Fibroblast of villous mesenchyme (primary cell): ENCODE measurements around the gene ALPI. TPM values are rescaled to one million over a fixed set of nuclear protein-coding genes. Genes with fewer than 3 reads are reported as not detected.

ENCODE experiments used
- DNase-seq: peaks from one replicate; pipeline ENCODE4 v3.0.0-alpha.2; 2010; ENCODE audit warnings: low read depth
- H3K4me3 ChIP-seq: 2 replicates; pipeline ENCODE4 v1.5.1; 2011; ENCODE audit warnings: low read depth, mild to moderate bottlenecking, low read length
- total RNA-seq: library from RNA; depleted of rRNA; stranded (reverse); fragments of >200 nt; gene quantifications from 2 replicates; pipeline ENCODE4 v1.2.3, GENCODE V29; 2012
- TF ChIP-seq, protein P1 (sequence below): IDR thresholded peaks from 2 replicates; pipeline ENCODE4 v1.5.1; 2012; ENCODE audit warnings: low read depth, mild to moderate bottlenecking, low read length; ENCODE audit not compliant: insufficient read depth

Gene ALPI
- total RNA-seq, 1 donor: not detected

DNA sequence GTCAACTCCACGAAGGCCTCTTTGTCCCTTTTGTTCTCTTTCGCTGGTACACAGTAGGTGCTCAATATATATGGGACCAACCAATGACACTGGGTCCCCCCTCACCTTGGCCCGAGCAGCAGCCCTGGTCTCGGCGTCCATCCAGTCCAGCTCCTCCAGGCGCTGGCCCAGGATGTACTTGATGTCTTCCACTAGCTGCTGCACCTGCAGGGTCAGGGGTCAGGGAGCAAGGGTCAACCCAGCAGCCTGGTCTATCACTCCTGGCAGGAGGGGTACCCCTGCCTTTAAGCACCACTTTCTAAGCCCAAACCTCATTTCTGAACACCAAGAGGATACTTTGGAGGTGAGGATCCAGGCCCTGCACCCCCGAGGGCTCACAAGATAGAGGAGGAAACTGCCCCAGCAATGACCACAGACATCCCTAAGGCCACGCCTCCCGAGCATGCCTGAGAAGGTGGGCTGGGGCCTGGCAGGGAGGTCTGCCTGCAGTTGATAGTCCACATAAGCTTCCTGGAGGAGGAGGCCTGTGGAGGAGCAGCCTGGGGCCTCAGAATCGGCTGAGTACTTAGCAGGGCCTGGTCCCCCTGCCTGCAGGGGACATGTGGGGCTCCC lies 27.5 kb downstream of the ALPI start:
- H3K4me3 ChIP-seq: no peak overlapping the region
- TF ChIP-seq, protein P1, sequence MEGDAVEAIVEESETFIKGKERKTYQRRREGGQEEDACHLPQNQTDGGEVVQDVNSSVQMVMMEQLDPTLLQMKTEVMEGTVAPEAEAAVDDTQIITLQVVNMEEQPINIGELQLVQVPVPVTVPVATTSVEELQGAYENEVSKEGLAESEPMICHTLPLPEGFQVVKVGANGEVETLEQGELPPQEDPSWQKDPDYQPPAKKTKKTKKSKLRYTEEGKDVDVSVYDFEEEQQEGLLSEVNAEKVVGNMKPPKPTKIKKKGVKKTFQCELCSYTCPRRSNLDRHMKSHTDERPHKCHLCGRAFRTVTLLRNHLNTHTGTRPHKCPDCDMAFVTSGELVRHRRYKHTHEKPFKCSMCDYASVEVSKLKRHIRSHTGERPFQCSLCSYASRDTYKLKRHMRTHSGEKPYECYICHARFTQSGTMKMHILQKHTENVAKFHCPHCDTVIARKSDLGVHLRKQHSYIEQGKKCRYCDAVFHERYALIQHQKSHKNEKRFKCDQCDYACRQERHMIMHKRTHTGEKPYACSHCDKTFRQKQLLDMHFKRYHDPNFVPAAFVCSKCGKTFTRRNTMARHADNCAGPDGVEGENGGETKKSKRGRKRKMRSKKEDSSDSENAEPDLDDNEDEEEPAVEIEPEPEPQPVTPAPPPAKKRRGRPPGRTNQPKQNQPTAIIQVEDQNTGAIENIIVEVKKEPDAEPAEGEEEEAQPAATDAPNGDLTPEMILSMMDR: no peak
- DNase-seq: no peak

DNA sequence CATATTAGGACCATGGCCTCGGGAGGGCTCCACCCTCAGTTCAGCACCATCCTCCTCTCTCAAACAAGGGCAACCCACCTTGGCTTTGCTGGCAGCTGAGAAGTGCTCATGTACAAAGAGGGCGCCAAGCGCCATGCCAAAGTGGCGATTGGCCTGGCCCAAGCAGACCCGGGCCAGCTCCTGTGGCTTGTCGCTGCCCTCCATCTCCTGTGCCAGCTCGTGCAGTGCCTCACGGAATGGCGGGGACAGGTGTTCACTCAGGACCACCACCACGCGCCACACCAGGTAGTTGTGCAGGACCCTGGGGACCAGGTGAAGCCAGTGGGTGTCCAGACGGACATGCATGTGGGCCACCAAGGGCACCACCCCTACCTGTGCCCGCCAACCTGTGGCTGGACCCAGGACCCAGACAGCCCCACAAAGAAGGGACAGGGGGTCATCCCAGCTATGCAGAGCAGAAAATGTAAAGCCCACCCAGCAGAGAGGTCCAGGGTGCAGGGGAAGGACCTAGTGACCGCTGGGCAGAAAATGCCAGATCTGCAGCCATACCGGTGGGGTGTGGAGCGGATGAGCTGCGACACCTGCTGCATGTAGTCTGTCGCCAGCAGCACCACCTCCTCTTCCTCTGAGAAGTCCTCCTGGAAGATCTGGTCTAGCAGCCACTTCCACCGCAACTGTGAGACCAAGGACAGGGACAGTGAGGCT lies 28.1 kb downstream of the ALPI start:
- TF ChIP-seq, protein P1: no peak
- H3K4me3 ChIP-seq: no peak overlapping the region
- DNase-seq: no peak

DNA sequence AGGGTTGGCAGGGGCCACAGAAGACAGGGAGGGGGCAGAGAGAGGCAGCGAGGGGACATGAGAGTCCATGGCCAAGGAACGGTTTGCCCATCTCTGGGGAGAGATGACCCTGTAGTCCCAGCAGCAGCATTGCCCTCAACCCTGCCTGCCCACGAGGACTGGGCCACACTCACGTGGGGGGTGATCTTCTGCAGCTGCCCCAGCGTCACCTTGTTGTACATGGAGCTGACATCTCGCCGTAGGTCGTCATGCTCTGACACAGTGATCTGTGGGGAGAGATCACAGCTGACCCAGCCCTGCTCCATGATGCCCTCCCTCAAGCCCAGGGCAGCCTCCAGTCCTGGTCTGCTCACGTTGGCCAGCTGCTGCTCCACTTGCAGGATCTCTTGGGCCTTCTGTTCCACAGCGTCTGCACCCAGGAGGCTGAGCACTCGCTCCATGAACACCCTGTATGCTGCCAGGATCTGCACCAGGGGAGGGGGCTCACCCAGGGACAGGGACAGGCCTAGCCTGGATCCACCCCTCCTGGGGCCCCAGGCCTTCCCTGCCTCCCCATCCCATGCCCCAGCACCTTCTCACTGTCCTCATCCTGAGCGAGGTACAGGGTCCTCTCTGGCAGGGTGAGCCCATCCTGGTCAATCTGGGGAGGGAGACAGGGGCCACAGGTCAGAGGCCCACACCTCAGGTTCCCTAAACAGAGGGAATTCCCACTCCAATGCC lies 28.8 kb downstream of the ALPI start:
- no peak for DNase-seq
- H3K4me3 ChIP-seq: no peak overlapping the region
- TF ChIP-seq, protein P1: no peak

DNA sequence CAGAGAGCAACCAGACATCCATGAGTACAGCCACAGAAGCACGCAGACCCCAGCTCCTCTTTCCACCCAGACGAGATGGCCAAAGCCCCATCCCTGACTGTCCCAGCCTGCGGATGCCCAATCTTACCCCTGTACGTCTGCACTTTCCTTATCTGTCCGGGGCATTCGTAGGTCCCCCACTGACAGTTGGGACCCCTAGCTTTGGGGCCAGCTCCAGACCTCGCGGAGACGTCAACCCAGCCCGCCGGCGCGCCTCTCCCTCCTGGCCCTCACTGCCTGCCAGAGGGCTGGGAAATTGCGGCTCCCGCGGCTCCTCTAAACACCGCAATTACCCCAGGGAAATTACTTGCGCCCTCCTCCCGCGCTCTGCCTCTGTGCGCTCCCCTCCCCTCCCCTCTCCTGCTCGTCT lies 29.4 kb downstream of the ALPI start:
- no peak for DNase-seq
- TF ChIP-seq, protein P1: no peak
- no peak overlapping the region for H3K4me3 ChIP-seq

DNA sequence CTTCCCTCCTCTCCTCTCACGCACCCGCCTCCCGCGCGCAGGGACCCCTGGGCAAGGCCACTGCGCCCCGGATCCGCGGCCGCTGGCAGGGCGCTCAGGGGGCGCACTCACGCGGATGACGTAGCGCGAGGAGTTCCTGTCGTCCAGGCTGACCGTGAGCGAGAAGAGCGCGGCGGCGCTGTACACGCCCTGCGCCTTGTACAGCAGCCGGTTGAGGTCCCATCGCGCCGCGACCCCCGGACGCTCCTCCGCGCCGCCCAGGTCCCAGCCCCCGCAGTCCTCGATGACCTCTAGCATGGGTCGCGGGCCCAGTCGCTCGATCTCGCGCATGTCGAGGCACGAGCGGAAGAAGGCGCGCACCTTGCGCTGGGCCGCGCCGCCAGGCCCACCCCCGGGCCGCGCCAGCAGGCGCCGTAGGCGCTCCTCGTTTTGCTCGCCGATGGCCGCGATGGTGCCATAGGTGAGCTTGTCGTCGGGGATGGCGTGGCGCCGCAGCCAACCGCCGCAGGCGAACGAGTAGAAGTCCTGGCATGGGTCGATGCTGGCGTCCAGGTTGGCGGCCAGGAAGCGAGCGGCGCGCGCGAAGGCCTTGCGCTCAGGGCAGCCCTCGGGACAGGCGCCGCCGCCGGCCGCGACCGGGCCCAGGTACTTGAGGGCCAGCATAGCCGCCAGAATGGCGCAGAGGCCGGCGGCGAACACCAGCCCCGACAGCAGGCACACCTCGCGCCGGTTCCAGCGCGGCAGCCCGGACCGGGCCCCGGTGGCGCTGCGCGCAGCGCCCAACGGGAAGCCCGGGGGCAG lies 30.0 kb downstream of the ALPI start:
- no peak for DNase-seq

More for the DNA sequence above, 30.0 kb downstream of the ALPI start:
- TF ChIP-seq, protein P1: no peak
- no peak overlapping the region for H3K4me3 ChIP-seq
